ENCODE data around the gene RAPGEF5. TPM values are rescaled to one million over a fixed set of nuclear protein-coding genes. Genes with fewer than 3 reads are reported as not detected.

RAPGEF5 gene
- total and polyA plus RNA-seq, 2 donors (not counting 3 experiments of a cell fraction or from before 2014, with no cell fraction given), result 10.0 to 43.2 TPM

DNA sequence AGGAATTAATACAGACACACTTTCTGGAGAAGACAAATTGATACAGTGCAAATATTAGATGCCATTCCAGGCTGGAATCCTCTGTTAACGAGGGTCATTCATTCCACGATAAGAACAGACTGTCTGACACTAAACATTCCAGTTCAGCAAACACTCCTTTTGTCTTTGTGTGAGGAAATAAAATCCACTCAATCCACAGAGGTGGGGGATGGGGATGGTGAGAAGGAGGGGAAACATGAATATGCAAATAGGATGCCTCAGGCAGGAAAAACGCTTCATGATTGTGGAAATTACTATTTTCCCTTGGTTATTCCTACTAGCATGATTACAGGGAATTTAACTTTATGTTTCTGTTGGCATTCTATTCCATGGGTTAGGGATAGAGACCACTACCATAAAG, 214.4 kb downstream of the RAPGEF5 start:
- H2AFZ ChIP-seq (ENCODE audit: low read depth, low read length), result no peak overlapping the region
- H4K20me1 ChIP-seq (replicated peaks; ENCODE audit: control insufficient read depth, extremely low read depth, insufficient read depth, low read length), result no peaks in the 10 kb centered on the region
- dilution Hi-C loops (cut with MboI; ENCODE audit: extremely low pct_ligation_motif_present, low sequenced_read_pairs), result no loop called here
- CTCF ChIA-PET, result interaction anchor here (1.2 to 3.1 kb wide), 2 partner anchors 10 to 32 kb away, joined by 3 to 25 read pairs; no protein-coding TSS in a partner anchor
- no peak for TF ChIP-seq POLR2AphosphoS5 (IDR thresholded peaks at IDR 0.05; ENCODE audit: insufficient read depth, low read depth, low read length)
- no peaks in the 10 kb centered on the region for H3K9me3 ChIP-seq (replicated peaks; ENCODE audit: control insufficient read depth, insufficient read depth, low read length)
- H3K27ac ChIP-seq (ENCODE audit: insufficient read depth, low read depth, low read length), result no peak overlapping the region
- peaks cover 8 to 16% of the 10 kb centered on the region in 2 experiments for H3K36me3 ChIP-seq (ENCODE audit: control insufficient read depth in 2 of 2, extremely low read depth in 1 of 2, insufficient read depth in 2 of 2, low read length in 2 of 2)
- H3K4me2 ChIP-seq (ENCODE audit: insufficient read depth, low read length), result no peak overlapping the region
- POLR2A ChIA-PET, result no interaction called here
- H3K27me3 ChIP-seq (ENCODE audit: control insufficient read depth in 2 of 2, insufficient read depth in 2 of 2, low read length in 2 of 2), result no peaks in the 10 kb centered on the region
- no peak for DNase-seq (ENCODE audit: low read depth, low spot score)
- FAIRE-seq, result no peak
- H3K9me1 ChIP-seq (replicated peaks; ENCODE audit: control insufficient read depth, extremely low read depth, insufficient read depth, low read length), result no peaks in the 10 kb centered on the region
- no peak overlapping the region for H3K9ac ChIP-seq (replicated peaks; ENCODE audit: extremely low read depth, insufficient read depth, low read length)
- intact Hi-C loops (cut with micrococcal nuclease), result no loop called here
- no peak overlapping the region for H3K4me3 ChIP-seq (replicated peaks in 1 of 3; ENCODE audit: insufficient read depth in 1 of 3, low read depth in 1 of 3, low read length in 3 of 3)
- no TSS peak for BruUV-seq (replicated peaks)
- no peaks in the 10 kb centered on the region for H3K79me2 ChIP-seq (ENCODE audit: control insufficient read depth, insufficient read depth, low read length)
- no peaks in the 10 kb centered on the region for H3K4me1 ChIP-seq (ENCODE audit: control insufficient read depth, extremely low read depth, insufficient read depth, low read length)

DNA sequence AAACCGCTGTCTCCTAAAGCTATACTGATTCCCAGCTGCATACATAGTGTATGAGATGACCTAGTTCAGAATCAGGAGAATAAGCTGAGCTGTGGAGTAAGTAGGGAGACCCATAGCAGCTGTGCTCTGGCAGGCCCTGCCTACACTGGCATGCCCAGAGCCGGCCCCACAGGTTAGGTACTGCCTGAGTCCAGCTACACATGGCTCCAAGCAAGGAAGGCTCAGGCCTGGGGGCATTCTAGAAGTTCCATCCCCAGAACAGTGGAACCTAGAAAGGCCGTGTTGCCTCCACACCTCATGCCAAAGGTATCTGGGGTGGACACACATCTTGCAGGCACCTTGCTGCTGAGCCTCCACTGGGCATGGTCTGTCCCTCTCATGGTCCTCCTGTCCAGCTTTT, 215.6 kb downstream of the RAPGEF5 start:
- dilution Hi-C loops (cut with MboI; ENCODE audit: extremely low pct_ligation_motif_present, low sequenced_read_pairs), result no loop called here
- FAIRE-seq (no peak), DNase-seq (ENCODE audit: low read depth, low spot score) (no peak)
- Histone ChIP-seq H3K79me2 (ENCODE audit: control insufficient read depth, insufficient read depth, low read length) (no peaks in the 10 kb centered on the region), H3K27me3 (ENCODE audit: control insufficient read depth in 2 of 2, insufficient read depth in 2 of 2, low read length in 2 of 2) (no peaks in the 10 kb centered on the region), H3K9me1 (replicated peaks; ENCODE audit: control insufficient read depth, extremely low read depth, insufficient read depth, low read length) (no peaks in the 10 kb centered on the region), H3K4me3 (replicated peaks in 1 of 3; ENCODE audit: insufficient read depth in 1 of 3, low read depth in 1 of 3, low read length in 3 of 3) (no peak overlapping the region), H3K36me3 (ENCODE audit: control insufficient read depth in 2 of 2, extremely low read depth in 1 of 2, insufficient read depth in 2 of 2, low read length in 2 of 2) (peaks cover 8 to 18% of the 10 kb centered on the region in 2 experiments), H4K20me1 (replicated peaks; ENCODE audit: control insufficient read depth, extremely low read depth, insufficient read depth, low read length) (no peaks in the 10 kb centered on the region), H2AFZ (ENCODE audit: low read depth, low read length) (no peak overlapping the region), H3K4me1 (ENCODE audit: control insufficient read depth, extremely low read depth, insufficient read depth, low read length) (no peaks in the 10 kb centered on the region), H3K9ac (replicated peaks; ENCODE audit: extremely low read depth, insufficient read depth, low read length) (no peak overlapping the region), H3K27ac (ENCODE audit: insufficient read depth, low read depth, low read length) (no peak overlapping the region), H3K4me2 (ENCODE audit: insufficient read depth, low read length) (no peak overlapping the region), H3K9me3 (replicated peaks; ENCODE audit: control insufficient read depth, insufficient read depth, low read length) (no peaks in the 10 kb centered on the region)
- ChIA-PET POLR2A (no interaction called here), CTCF (interaction anchor here (1.1 to 3.1 kb wide), 3 partner anchors 9 to 75 kb away, joined by 3 to 25 read pairs (median 3); no protein-coding TSS in a partner anchor)
- BruUV-seq (replicated peaks), result no TSS peak
- intact Hi-C loops (cut with micrococcal nuclease), result no loop called here
- TF ChIP-seq POLR2A (IDR thresholded peaks at IDR 0.05; ENCODE audit: low read depth, low read length) (no peak), POLR2AphosphoS5 (IDR thresholded peaks at IDR 0.05; ENCODE audit: insufficient read depth, low read depth, low read length) (no peak), JUN (IDR thresholded peaks at IDR 0.05; ENCODE audit: borderline replicate concordance, insufficient read depth, insufficient read length, low read depth) (no peak), GATA2 (IDR thresholded peaks at IDR 0.05; ENCODE audit: insufficient read depth, insufficient read length, low read depth, low read length) (no peak), EZH2 (IDR thresholded peaks at IDR 0.05; ENCODE audit: borderline replicate concordance, low read depth, low read length, severe bottlenecking) (no peak), FOS (IDR thresholded peaks at IDR 0.05; ENCODE audit: borderline replicate concordance, insufficient read depth, low read length) (no peak), MYC (IDR thresholded peaks at IDR 0.05; ENCODE audit: low read depth, low read length) (no peak)
- TF ChIP-seq, protein P1, sequence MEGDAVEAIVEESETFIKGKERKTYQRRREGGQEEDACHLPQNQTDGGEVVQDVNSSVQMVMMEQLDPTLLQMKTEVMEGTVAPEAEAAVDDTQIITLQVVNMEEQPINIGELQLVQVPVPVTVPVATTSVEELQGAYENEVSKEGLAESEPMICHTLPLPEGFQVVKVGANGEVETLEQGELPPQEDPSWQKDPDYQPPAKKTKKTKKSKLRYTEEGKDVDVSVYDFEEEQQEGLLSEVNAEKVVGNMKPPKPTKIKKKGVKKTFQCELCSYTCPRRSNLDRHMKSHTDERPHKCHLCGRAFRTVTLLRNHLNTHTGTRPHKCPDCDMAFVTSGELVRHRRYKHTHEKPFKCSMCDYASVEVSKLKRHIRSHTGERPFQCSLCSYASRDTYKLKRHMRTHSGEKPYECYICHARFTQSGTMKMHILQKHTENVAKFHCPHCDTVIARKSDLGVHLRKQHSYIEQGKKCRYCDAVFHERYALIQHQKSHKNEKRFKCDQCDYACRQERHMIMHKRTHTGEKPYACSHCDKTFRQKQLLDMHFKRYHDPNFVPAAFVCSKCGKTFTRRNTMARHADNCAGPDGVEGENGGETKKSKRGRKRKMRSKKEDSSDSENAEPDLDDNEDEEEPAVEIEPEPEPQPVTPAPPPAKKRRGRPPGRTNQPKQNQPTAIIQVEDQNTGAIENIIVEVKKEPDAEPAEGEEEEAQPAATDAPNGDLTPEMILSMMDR (IDR thresholded peaks at IDR 0.05; ENCODE audit: extremely low read depth in 1 of 2, insufficient read depth in 1 of 2, low read depth in 1 of 2, low read length in 2 of 2), result no peak
- TF ChIP-seq, protein P2, sequence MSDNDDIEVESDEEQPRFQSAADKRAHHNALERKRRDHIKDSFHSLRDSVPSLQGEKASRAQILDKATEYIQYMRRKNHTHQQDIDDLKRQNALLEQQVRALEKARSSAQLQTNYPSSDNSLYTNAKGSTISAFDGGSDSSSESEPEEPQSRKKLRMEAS (IDR thresholded peaks at IDR 0.05; ENCODE audit: insufficient read depth, insufficient read length), result no peak

Data from endothelial cell of umbilical vein (primary cell).